H9 (cell line): ENCODE results near the gene CEP85L. TPM values are rescaled to one million over a fixed set of nuclear protein-coding genes. Genes with fewer than 3 reads are reported as not detected.

Experiments used
- DNase-seq: peaks from one replicate; pipeline ENCODE4 v3.0.0-alpha.2; 2017
- H2AFZ ChIP-seq: one replicate; pipeline ENCODE4 v1.6.1; 2013; ENCODE audit warnings: mild to moderate bottlenecking, low read length, control low read depth, moderate library complexity
- H2AK5ac ChIP-seq: 2 replicates; pipeline ENCODE4 v1.6.1; 2013; ENCODE audit warnings: low read length, control low read depth, mixed read lengths; ENCODE audit not compliant: insufficient read length
- H2BK120ac ChIP-seq: one replicate; pipeline ENCODE4 v1.6.1; 2013; ENCODE audit warnings: low read depth, mild to moderate bottlenecking, low read length, control low read depth, inconsistent platforms; ENCODE audit not compliant: poor library complexity, severe bottlenecking
- H2BK12ac ChIP-seq: 2 replicates; pipeline ENCODE4 v1.6.1; 2013; ENCODE audit warnings: low read length, control low read depth, mixed read lengths, low read depth; ENCODE audit not compliant: insufficient read length
- H2BK15ac ChIP-seq: 2 replicates; pipeline ENCODE4 v1.6.1; 2013; ENCODE audit warnings: low read depth, low read length, control low read depth
- H2BK20ac ChIP-seq: one replicate; pipeline ENCODE4 v1.6.1; 2013; ENCODE audit warnings: low read depth, mild to moderate bottlenecking, low read length, control low read depth, inconsistent platforms; ENCODE audit not compliant: poor library complexity, severe bottlenecking
- H2BK5ac ChIP-seq: 2 replicates; pipeline ENCODE4 v1.6.1; 2013; ENCODE audit warnings: low read length, control low read depth, mixed read lengths; ENCODE audit not compliant: insufficient read length
- H3K14ac ChIP-seq: 2 replicates; pipeline ENCODE4 v1.6.1; 2013; ENCODE audit warnings: low read length, control low read depth; ENCODE audit not compliant: insufficient read depth
- H3K18ac ChIP-seq: 2 replicates; pipeline ENCODE4 v1.6.1; 2013; ENCODE audit warnings: low read depth, mild to moderate bottlenecking, mixed read lengths, low read length, control low read depth; ENCODE audit not compliant: insufficient read length
- H3K23ac ChIP-seq: 2 replicates; pipeline ENCODE4 v1.6.1; 2013; ENCODE audit warnings: low read length, control low read depth, mixed read lengths, low read depth; ENCODE audit not compliant: insufficient read length
- H3K23me2 ChIP-seq: 2 replicates; pipeline ENCODE4 v1.6.1; 2013; ENCODE audit warnings: low read depth, mild to moderate bottlenecking, mixed read lengths, low read length, control low read depth; ENCODE audit not compliant: insufficient read length, poor library complexity, severe bottlenecking
- H3K27ac ChIP-seq: 2 replicates; pipeline ENCODE4 v1.5.1; 2013; ENCODE audit warnings: low read length, control low read depth, mixed read lengths, low read depth; ENCODE audit not compliant: insufficient read length
- H3K27me3 ChIP-seq: 2 replicates; pipeline ENCODE4 v1.6.1; 2013; ENCODE audit warnings: low read length, control low read depth, inconsistent platforms; ENCODE audit not compliant: insufficient read depth
- H3K4ac ChIP-seq: 2 replicates; pipeline ENCODE4 v1.6.1; 2013; ENCODE audit warnings: low read depth, mild to moderate bottlenecking, control low read depth, inconsistent platforms, low read length, moderate library complexity
- H3K4me1 ChIP-seq: 2 replicates; pipeline ENCODE4 v1.6.1; 2013; ENCODE audit warnings: low read length, control low read depth, inconsistent platforms; ENCODE audit not compliant: insufficient read depth
- H3K4me2 ChIP-seq: 2 replicates; pipeline ENCODE4 v1.6.1; 2013; ENCODE audit warnings: low read length, control low read depth, mixed read lengths; ENCODE audit not compliant: insufficient read length, insufficient read depth
- H3K56ac ChIP-seq: 2 replicates; pipeline ENCODE4 v1.6.1; 2013; ENCODE audit warnings: low read depth, mild to moderate bottlenecking, mixed read lengths, low read length, control low read depth; ENCODE audit not compliant: insufficient read length
- H3K79me1 ChIP-seq: 2 replicates; pipeline ENCODE4 v1.6.1; 2013; ENCODE audit warnings: low read depth, mild to moderate bottlenecking, moderate library complexity, low read length, control low read depth, inconsistent platforms; ENCODE audit not compliant: insufficient read depth, poor library complexity, severe bottlenecking
- H3K79me2 ChIP-seq: 2 replicates; pipeline ENCODE4 v1.6.1; 2013; ENCODE audit warnings: low read length, control low read depth, inconsistent platforms; ENCODE audit not compliant: insufficient read depth
- H3K9ac ChIP-seq: 2 replicates; pipeline ENCODE4 v1.6.1; 2013; ENCODE audit warnings: low read length, control low read depth, mixed read lengths; ENCODE audit not compliant: insufficient read length; ENCODE audit errors: extremely low read depth
- H3K9me3 ChIP-seq: one replicate; pipeline ENCODE4 v1.6.1; 2013; ENCODE audit warnings: low read depth, low read length, inconsistent platforms; ENCODE audit not compliant: control insufficient read depth
- H3T11ph ChIP-seq: one replicate; pipeline ENCODE4 v1.6.1; 2013; ENCODE audit warnings: mild to moderate bottlenecking, low read length, control low read depth, inconsistent platforms
- H4K20me1 ChIP-seq: one replicate; pipeline ENCODE4 v1.6.1; 2013; ENCODE audit not compliant: control insufficient read depth, insufficient read length, insufficient read depth
- H4K5ac ChIP-seq: 2 replicates; pipeline ENCODE4 v1.6.1; 2013; ENCODE audit warnings: low read depth, mild to moderate bottlenecking, mixed read lengths, low read length, control low read depth; ENCODE audit not compliant: insufficient read length
- H4K8ac ChIP-seq: replicated peaks from 2 replicates; pipeline ENCODE4 v1.6.1; 2013; ENCODE audit warnings: low read length, control low read depth, mixed read lengths, low read depth; ENCODE audit not compliant: insufficient read length
- H4K91ac ChIP-seq: 2 replicates; pipeline ENCODE4 v1.6.1; 2013; ENCODE audit warnings: low read depth, mild to moderate bottlenecking, moderate library complexity, mixed read lengths, low read length, control low read depth; ENCODE audit not compliant: insufficient read length
- H3K27ac Mint-ChIP-seq, 3 experiments: 2 replicates in 2 of 3; 3 replicates in 1 of 3; pipeline ENCODE4 v1.8.0; 2020 to 2021; ENCODE audit warnings: mixed read lengths in 3 of 3, mild to moderate bottlenecking in 1 of 3, moderate library complexity in 1 of 3
- H3K27me3 Mint-ChIP-seq: 2 replicates; pipeline ENCODE4 v1.8.0; 2021; ENCODE audit warnings: low read depth, mild to moderate bottlenecking, moderate library complexity, mixed read lengths
- H3K36me3 Mint-ChIP-seq, 3 experiments: 2 replicates in 2 of 3; 3 replicates in 1 of 3; pipeline ENCODE4 v1.8.0; 2020 to 2021; ENCODE audit warnings: low read depth in 3 of 3, mixed read lengths in 3 of 3; ENCODE audit not compliant: insufficient read depth in 1 of 3
- H3K4me1 Mint-ChIP-seq, 2 experiments: 2 replicates each; pipeline ENCODE4 v1.8.0; 2020; ENCODE audit warnings: mixed read lengths in 2 of 2
- H3K4me3 Mint-ChIP-seq, 2 experiments: 2 replicates in 1 of 2; 3 replicates in 1 of 2; pipeline ENCODE4 v1.8.0; 2020 to 2021; ENCODE audit warnings: mild to moderate bottlenecking in 2 of 2, mixed read lengths in 2 of 2, moderate library complexity in 1 of 2
- H3K9me3 Mint-ChIP-seq, 2 experiments: 2 replicates in 1 of 2; 3 replicates in 1 of 2; pipeline ENCODE4 v1.8.0; 2020; ENCODE audit warnings: mild to moderate bottlenecking in 2 of 2, mixed read lengths in 2 of 2, moderate library complexity in 1 of 2
- WGBS: extraction: QIAGEN DNeasy Blood & Tissue Kit; methylation state at CpG from one replicate; pipeline ENCODE4 v1.1.7; 2013; ENCODE audit warnings: missing lambda C conversion rate, low lambda C conversion rate, mixed read lengths; ENCODE audit not compliant: insufficient read length; ENCODE audit errors: extremely low coverage; 5-methylcytosine and 5-hydroxymethylcytosine counted together
- total RNA-seq: library from RNA; stranded (reverse); gene quantifications from 2 replicates; pipeline ENCODE4 v1.2.1, GENCODE V29; 2021
- TF ChIP-seq, protein P1 (sequence below): fragments of 200-600 bp; sonication (generic); conservative IDR thresholded peaks from 3 replicates; pipeline ENCODE4 v1.8.0; 2021; ENCODE audit warnings: antibody characterized with exemption, mild to moderate bottlenecking

Gene CEP85L
- total RNA-seq, 1 experiment from 2014 or later = 3.8 TPM

GRCh38 chr6:118646977-118647376 is 4.4 kb downstream of the CEP85L start:
- Histone ChIP-seq H3K4ac (no peak overlapping the region), H2BK120ac (no peak overlapping the region), H3K27me3 (no peaks in the 10 kb centered on the region), H3K4me2 (no peak overlapping the region), H4K5ac (no peak overlapping the region), H3T11ph (no peak overlapping the region), H2BK12ac (no peak overlapping the region), H4K20me1 (no peaks in the 10 kb centered on the region), H3K27ac (no peak overlapping the region), H2BK20ac (no peak overlapping the region), H3K9me3 (no peaks in the 10 kb centered on the region), H2BK15ac (no peak overlapping the region), H2AK5ac (no peak overlapping the region), H3K56ac (no peak overlapping the region), H4K8ac (no peak overlapping the region), H3K9ac (no peak overlapping the region), H3K4me1 (no peaks in the 10 kb centered on the region), H4K91ac (no peak overlapping the region), H2AFZ (no peak overlapping the region), H3K14ac (no peak overlapping the region), H3K18ac (no peak overlapping the region), H2BK5ac (no peak overlapping the region), H3K79me2 (0 out of 2 replicates have a peak, but pooled peaks cover 2% of the 10 kb centered on the region), H3K23ac (no peak overlapping the region), H3K79me1 (no peaks in the 10 kb centered on the region), H3K23me2 (peaks cover 3% of the 10 kb centered on the region)
- H3K4me1 Mint-ChIP-seq = peaks cover 21 to 24% of the 10 kb centered on the region in 2 experiments
- WGBS = no CpG with 5 or more reads among the region's 2 CpGs
- H3K36me3 Mint-ChIP-seq = no peaks in the 10 kb centered on the region
- no peak for DNase-seq
- H3K4me3 Mint-ChIP-seq = no peak overlapping the region
- no peaks in the 10 kb centered on the region for H3K27me3 Mint-ChIP-seq
- no peak overlapping the region for H3K27ac Mint-ChIP-seq
- TF ChIP-seq, protein P1, sequence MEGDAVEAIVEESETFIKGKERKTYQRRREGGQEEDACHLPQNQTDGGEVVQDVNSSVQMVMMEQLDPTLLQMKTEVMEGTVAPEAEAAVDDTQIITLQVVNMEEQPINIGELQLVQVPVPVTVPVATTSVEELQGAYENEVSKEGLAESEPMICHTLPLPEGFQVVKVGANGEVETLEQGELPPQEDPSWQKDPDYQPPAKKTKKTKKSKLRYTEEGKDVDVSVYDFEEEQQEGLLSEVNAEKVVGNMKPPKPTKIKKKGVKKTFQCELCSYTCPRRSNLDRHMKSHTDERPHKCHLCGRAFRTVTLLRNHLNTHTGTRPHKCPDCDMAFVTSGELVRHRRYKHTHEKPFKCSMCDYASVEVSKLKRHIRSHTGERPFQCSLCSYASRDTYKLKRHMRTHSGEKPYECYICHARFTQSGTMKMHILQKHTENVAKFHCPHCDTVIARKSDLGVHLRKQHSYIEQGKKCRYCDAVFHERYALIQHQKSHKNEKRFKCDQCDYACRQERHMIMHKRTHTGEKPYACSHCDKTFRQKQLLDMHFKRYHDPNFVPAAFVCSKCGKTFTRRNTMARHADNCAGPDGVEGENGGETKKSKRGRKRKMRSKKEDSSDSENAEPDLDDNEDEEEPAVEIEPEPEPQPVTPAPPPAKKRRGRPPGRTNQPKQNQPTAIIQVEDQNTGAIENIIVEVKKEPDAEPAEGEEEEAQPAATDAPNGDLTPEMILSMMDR = no peak
- H3K9me3 Mint-ChIP-seq = no peaks in the 10 kb centered on the region
